Skin of body (tissue), 2 donors: ENCODE results near the gene ANTXR2. TPM values are rescaled to one million over a fixed set of nuclear protein-coding genes. Genes with fewer than 3 reads are reported as not detected.
A peak's percentile ranks its signal among the peaks of the same experiment; 100 is the strongest.
"Not testable (repeated sequence)": the region's sequence is repeated elsewhere in the genome, so short reads cannot be mapped to it uniquely, and the experiment has no call there.

ENCODE experiments used
- DNase-seq: peaks from one replicate; lab custom pipeline; 2025; lab: John Stamatoyannopoulos, UW
- total RNA-seq: library from RNA; depleted of rRNA; stranded (reverse); fragments of >200 nt; gene quantifications from one replicate; pipeline ENCODE4 v1.2.3, GENCODE V29; 2014

The ANTXR2 gene
- total RNA-seq, 1 donor from 2014 or later: 26.2 TPM

- no peak for DNase-seq
Measured at GRCh38 chr4:80026100-80026499, 46.9 kb downstream of the ANTXR2 start.

DNA sequence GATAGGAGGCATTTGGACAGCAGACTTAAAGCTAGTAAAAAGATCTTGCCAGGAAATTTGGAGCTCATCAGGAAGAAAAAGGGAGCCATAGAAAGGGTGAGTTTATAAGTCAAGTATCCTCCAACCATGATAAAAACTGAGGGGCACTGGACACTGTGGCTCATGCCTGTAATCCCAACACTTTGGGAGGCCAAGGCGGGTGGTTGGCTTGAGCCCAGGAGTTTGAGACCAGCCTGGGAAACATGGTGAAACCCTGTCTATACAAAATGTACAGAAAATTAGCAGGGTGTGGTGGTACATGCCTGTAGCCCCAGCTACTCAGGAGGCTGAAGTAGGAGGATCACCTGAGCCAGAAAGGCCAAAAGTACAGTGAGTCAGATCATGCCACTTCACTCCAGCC lies 48.7 kb downstream of the ANTXR2 start:
- DNase-seq: no peak

- DNase-seq: no peak
Measured at GRCh38 chr4:80022282-80022681, 50.7 kb downstream of the ANTXR2 start.

GRCh38 chr4:80017125-80017854 lies 55.7 kb downstream of the ANTXR2 start:
- no peak for DNase-seq

GRCh38 chr4:80016506-80016905 lies 56.5 kb downstream of the ANTXR2 start:
- no peak for DNase-seq

GRCh38 chr4:80015407-80016189 lies 57.4 kb downstream of the ANTXR2 start:
- DNase-seq: no peak

- DNase-seq: no peak
Measured at GRCh38 chr4:80014531-80014930, 58.5 kb downstream of the ANTXR2 start.

DNA sequence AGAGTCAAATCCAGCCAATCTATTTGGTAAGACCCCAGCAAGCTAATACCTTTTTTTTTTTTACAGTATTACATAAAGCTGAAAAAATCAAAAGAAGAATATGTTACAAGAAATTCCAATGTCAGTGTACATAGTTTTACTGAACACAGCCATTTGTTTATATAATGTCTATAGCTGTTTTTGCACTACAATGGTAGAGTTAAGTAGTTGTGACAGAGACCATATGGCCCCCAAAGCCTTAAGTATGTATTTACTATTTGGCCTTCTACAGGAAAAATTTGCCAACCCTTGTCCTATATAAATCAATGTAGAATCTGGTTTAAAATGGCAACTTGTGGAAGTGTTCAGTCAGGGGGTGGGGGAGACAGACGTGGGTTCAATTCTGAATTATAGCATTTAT lies 60.7 kb downstream of the ANTXR2 start:
- no peak for DNase-seq

DNA sequence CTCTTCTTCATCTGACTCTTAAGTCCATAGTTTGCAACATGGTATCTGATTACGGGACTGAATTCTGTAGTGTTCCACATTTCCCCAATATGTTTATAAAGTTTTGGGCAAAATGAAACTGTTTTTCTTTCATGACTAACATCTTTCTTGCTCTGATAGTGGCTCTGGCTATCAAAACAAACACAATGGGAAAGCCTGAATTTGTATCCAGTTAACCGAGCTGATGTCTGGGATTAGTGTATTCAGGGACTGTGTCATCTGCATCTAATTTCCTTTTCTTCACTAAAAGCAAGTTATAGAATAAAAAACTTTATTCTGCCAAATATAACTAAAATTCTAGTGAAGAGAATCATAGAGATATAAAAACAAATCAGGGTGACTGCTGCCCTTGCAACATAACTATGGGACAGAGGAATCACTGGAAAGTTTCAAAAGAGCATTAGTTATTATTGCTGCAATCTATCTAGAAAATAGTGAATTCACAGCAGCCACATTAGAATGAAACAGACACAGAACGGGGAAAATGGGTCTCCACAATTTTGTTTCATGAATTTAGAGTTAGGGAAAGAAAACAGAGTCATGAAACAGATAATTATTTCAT lies 61.3 kb downstream of the ANTXR2 start:
- DNase-seq: peak; percentile 28

- DNase-seq: no peak
Measured at GRCh38 chr4:80010316-80010715, 62.7 kb downstream of the ANTXR2 start.

DNA sequence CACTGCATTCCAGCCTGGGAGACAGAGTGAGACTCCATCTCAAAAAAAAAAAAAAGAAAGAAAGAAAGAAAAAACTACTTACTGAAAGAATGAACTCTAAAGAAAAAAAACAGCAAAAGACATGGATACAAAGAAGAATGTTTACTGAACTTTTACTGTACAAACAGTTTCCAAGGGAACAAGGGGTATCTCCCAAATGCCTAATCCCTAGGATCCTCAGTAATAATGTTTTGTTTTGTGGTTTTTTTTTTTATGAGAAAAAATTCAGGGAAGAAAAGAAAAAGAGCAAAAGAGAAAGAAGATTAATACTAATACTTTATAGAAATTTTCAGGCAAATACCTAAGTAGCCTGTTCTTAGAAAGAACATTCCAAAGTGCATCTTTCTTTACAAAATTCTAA lies 63.2 kb downstream of the ANTXR2 start:
- DNase-seq: no peak

DNA sequence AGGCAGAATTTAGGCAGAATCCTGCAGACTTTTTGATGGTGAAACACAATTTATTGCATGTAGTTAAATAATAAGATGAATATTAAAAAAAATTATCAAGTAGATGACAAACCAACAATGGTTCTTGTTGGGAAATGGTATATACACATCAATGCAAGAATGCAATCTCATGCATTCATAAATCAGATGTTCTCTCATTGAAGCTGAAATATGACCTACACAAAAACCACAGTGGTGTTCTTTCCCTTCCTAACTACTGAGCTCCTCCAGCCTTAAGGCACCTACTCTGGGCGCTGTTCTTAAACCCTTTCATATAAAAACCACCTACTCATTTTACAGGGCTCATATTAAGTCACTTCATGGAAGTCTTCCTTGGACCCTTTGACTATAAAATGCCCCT lies 64.1 kb downstream of the ANTXR2 start:
- DNase-seq: no peak

DNA sequence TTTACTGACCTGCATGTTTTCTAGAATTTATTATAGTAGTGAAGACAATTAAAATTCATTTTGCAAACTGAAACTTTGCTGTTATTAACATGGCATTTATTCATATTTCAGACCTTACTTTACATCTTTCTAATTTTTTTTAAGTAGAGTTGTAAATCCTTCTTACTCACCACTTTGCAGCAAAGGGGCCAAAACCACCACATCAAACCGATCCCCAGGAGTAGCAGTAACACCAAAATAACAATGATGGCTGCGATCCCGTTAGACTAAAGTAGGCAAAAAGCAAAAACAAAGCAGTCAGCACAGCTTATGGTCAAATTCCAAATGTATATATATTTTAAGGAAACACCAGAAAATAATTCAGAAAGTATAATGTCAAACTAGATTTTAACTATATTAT lies 64.7 kb downstream of the ANTXR2 start:
- DNase-seq: no peak

DNA sequence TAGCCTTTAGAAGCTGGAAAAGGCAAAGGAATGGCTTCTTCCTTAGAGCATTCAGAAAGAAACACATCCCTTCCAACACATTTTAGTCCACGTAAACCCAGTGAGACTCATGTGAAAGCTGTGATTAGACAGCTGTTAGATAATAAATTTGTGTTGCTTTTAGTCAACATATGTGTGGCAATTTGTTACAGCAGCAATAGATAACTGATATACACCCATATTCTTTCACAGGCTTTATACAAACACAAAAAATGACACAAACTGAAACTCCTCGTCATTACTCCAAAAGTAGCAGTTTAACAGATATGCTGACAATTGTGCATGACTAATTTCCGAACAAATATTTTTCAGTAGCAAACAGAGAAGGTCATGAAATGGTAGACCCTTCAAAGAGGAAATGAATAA lies 65.3 kb downstream of the ANTXR2 start:
- DNase-seq: no peak

DNA sequence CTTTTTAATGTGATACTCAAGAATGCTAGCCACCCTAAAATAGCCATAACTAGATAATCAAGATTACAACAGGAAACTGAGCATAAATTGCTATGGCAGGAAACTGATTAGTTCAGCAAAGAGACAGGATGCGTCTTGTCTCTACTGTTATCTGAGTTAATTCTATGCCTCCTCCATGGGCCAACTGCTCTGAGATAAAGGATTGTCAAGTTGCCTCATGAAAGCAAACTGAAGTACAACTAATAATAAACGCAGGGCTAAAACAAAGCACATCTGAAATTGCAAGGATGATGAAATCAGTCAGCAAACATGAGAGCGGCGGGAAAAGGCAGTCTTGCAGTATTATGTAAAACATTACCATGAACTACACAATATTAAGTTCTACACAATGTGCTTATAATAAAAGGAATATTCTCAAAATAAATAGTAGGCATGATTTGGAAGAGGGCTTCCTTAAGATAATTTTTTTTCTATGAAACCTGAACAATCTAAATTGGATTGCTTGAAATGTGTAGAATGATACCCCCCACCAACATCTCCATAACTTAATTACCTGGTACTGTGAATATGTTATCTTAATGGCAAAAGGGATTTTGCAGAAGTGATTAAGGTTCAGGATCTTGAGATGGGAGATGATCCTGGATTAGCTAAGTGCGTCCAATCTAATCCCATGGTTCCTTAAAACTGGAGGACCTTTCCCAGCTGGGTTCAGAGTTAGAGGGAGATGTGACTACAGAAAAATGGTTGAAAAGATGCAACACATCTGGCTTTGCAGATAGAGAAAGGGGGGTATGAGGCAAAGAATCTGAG lies 65.9 kb downstream of the ANTXR2 start:
- DNase-seq: no peak

DNA sequence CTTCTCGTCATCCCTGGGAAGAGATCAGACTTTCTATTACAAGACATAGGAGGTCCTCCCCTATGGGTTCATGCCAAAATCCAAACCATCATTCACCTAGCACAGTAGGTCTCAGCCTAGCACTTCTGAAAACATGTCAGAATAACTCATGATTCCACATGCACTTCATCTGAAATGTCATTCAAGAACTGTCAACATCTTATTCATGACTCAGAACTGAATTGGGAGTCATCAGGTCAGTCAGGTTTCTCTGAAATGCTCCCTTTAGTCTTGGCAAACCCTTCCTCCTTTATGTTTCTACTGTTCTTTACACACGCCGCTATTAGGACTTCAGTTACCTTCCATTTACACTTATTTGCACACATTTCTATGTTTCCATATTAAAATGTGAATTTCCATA lies 67.2 kb downstream of the ANTXR2 start:
- DNase-seq: no peak

- DNase-seq: no peak
Measured at GRCh38 chr4:80004319-80004718, 68.7 kb downstream of the ANTXR2 start.

GRCh38 chr4:80002559-80002958 lies 70.5 kb downstream of the ANTXR2 start:
- DNase-seq: not testable (repeated sequence)

- not testable (repeated sequence) for DNase-seq
Measured at GRCh38 chr4:79999048-79999447, 74.0 kb downstream of the ANTXR2 start.

DNA sequence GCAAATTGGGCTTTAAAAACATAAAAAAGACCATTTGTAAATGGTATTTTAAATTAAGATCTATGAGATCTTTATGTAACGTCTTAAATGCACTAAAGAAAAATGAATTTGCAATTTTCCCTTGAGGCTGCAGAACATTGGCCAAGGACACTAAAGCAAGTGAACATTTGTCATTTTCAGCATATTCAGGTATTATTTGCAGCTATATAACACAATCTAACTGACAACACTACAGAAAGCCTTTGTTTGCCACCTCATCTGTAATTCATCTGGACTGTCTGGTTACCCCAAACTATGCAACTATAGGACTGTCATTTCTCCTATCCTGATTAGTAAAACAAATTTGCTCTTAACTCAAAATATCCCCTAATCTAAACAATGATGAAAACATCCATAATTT lies 74.8 kb downstream of the ANTXR2 start:
- DNase-seq: no peak

DNA sequence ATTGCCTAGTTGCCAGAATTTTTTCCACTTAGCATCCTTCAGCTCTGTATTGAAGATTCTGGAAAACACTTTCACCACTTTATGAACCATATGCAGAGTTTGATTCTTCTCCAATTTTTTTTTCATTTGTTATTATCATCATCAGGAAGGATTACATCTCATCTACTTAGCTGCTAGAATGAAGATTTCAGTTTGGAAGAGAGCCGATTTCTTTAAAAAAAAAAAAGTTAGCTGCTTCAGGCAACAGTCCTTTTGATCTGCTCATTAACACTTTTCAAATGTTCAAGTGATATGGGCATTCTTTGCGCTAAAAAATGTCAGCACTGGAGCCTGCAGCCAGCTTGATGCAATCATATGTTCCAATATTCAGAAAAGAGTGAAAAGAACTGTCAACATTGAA lies 76.2 kb downstream of the ANTXR2 start:
- DNase-seq: peak; percentile 84

DNA sequence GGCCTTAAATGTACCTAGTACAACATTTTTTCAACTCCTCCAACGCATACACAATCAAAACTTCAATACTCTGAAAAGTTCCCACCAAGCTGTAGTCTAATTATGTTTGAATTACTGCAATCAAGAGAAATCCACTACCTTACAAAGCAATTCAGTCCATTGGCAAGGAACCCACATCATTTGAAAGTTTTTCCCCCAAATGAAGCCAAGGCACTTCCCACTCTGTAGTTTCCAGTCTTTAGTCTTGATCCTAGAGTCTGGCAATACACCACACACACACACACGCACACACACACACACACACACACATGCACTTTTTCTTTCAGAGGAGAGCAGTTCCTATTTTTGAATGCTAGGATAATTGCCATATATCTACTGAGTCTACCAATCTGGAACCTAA lies 79.6 kb downstream of the ANTXR2 start:
- DNase-seq: no peak
